HG03060 (cell line): Measurements from ENCODE around the gene VSNL1.
A peak's percentile ranks its signal among the peaks of the same experiment; 100 is the strongest.

Source experiments
- ATAC-seq: cut with Tn5 transposase; IDR thresholded peaks from one replicate; pipeline ENCODE4 v1.9.1; 2021; ENCODE audit warnings: low read depth, moderate number of reproducible peaks; ENCODE audit not compliant: unreplicated experiment

VSNL1 gene

GRCh38 chr2:17637131-17637906, 96.8 kb downstream of the VSNL1 start:
- ATAC-seq, result no peak

GRCh38 chr2:17638196-17638743, 97.8 kb downstream of the VSNL1 start:
- no peak for ATAC-seq

DNA sequence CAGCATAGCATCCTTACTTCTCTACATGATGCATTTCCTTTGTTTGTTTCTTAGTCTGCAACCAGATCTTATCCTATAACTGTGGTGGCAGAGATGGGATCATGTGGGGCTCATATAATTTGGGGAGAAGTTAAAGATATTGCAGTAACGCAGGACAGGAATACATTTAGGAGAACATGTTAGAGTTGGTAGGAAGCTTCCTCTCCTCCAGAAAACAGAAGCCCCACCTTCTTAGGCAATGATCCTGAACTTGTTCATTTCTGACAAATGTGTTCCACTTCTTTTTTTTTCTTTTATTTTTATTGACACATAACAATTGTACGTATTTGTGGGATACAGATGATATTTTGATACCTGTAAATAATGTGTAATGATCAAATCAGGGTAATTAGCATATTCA, 99.9 kb downstream of the VSNL1 start:
- ATAC-seq, result no peak

DNA sequence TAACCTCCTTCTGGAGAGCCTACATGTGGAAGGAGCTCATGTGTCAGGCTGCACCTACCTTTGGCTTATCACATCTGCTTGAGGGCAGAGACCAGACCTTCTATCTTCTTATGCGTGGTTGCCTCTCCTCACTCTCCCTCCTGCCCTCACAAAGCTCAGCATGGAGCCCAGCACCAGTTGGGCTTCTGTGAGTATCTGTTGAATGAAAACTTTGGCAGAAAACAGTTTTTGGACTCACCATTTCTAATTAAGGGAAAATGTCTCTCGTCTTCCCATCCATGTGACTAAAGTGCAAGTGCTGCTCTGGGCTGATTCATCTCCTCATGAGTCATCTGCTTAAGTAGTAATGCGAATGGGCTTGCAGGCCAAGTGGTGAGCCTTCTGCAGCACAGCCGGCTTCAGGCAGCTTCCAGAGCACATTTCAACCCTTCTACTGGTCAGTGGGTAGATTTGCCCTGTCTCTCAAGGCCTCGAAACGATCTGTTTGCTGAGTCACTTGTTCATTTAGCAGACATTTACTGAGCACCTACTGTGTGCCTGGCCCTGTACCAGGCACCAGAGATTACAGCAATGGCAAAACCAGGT, 102.6 kb downstream of the VSNL1 start:
- no peak for ATAC-seq

- no peak for ATAC-seq
Measured at GRCh38 chr2:17644997-17645720, 104.7 kb downstream of the VSNL1 start.

DNA sequence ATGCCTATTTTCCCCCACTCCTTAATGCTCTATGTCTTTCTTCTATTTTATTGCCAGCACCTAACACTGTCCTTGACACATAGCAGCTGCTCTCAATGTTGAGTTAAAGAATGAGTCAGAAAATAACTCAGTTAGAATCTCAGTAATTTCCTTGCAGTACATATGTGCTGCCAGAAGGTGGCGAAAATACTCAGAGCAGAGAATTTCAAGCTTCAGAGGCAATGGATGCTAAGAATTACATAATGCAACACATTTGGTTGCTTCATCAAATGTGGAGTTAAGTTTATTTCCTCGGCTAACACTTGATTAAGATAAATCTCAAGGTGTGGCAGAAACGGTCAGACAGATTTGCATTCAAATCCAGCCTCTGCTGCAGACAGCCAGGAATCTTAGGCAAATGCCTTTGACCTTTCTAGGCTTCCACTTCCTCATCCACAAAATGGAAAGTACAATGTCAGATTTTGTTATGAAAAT, 105.6 kb downstream of the VSNL1 start:
- peak; percentile 90 for ATAC-seq

GRCh38 chr2:17646838-17647701, 106.6 kb downstream of the VSNL1 start:
- no peak for ATAC-seq

- ATAC-seq, result no peak
Measured at GRCh38 chr2:17648581-17648980, 108.1 kb downstream of the VSNL1 start.

DNA sequence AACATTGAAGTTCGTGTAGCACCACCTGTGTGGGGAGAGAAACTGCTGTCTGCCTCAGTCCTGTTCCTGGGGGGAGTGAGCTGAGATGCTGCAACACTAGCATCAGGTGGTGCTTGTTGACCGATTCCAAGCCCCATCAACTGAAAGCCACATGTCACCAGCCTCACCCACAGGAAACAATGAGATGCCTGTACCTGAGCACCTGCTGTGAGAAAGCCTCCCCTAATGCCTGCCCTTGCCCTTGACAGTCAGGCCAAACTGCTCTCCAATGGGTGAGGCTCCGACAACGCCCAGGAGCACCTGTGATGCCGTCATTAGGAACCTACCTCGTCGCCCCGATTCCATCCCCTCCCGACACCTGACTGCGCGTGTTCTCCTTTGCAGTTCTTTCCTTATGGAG, 108.5 kb downstream of the VSNL1 start:
- ATAC-seq, result no peak

GRCh38 chr2:17652681-17653394, 112.3 kb downstream of the VSNL1 start:
- ATAC-seq, result no peak

DNA sequence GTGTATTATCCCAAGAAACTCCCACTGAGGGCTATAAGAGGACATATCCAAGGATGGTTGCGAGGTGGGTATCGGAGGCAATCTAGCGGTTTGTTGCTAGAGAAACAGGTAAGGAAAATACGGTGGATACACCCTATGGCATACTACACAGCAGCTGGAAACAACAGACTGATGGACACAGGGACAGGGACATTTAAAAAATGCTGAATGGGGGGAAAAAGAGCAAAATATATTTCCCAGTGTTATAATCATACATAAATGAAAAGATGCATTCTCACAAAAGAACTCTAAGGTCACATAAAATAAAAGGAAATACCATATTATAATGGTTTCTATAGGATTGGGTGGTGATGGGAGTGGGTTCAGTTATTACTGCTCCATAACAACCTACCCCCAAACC, 117.3 kb downstream of the VSNL1 start:
- no peak for ATAC-seq

GRCh38 chr2:17658251-17658843, 117.9 kb downstream of the VSNL1 start:
- no peak for ATAC-seq

DNA sequence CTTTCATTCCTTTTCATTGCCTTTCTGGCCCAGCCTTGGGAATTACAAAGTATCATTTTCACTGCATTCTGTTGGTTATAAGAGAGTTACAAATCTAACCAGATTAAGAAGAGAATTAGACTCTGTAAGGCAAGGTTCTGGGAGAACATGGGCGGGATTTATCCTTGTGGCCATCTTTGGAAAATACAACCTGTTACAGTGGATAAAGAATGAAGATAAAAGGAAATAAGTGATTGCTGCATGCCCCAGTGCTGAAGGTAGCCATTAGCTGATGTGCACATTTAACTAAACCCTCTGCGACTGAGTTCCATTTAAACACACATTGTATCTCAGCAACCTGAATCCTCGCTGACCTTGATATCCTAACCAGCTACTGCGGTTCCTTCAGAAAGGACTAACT, 119.7 kb downstream of the VSNL1 start:
- ATAC-seq, result no peak

GRCh38 chr2:17661460-17661859, 121.0 kb downstream of the VSNL1 start:
- ATAC-seq, result no peak

DNA sequence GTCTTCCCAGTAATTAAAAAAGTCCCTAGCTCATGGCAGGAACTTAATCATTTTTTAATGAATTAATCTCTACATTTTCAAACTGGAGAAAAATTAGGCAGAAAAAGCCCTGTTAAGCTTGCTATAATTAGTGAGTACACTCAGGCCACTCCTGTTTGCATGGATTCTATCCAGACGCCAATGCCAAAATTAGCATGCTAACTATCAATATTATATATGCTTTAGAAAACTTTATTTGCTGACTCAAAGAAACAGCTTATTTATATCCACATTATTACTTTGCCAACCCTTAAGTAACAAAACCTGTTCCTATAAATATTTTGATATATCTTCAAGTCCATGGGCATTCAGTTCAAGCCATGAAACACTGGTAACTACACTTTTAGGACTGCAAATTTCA, 122.2 kb downstream of the VSNL1 start:
- no peak for ATAC-seq

DNA sequence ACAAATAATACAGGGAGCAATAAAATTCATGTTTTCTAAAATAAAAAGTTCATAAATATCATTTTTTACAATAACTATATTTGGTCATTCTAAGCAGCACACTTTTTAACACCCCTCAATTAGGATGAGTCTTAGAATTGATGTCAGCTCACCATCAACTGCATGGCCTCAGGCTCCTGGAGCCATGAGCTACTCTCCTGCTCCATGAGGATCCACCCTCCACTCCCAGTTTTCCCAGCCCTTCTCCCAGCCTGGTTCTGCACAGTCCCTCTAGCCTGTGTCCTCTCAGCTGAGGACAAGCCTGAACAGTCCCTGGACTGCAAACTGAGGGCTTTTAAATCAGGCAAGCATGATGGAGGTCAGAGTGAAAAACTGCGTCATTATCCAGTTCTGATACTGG, 124.0 kb downstream of the VSNL1 start:
- no peak for ATAC-seq

GRCh38 chr2:17667898-17668297, 127.4 kb downstream of the VSNL1 start:
- ATAC-seq, result no peak

GRCh38 chr2:17672583-17673317, 132.3 kb downstream of the VSNL1 start:
- no peak for ATAC-seq

- no peak for ATAC-seq
Measured at GRCh38 chr2:17674817-17675216, 134.3 kb downstream of the VSNL1 start.
